ENCODE data around the gene MT1X. TPM values are rescaled to one million over a fixed set of nuclear protein-coding genes. Genes with fewer than 3 reads are reported as not detected.

MT1X gene
- total RNA-seq, 2 donors from 2014 or later, result 1.5 to 8.8 TPM

GRCh38 chr16:56726926-56727325 is 44.7 kb downstream of the MT1X start:
- Histone ChIP-seq H3K9ac (ENCODE audit: extremely low read depth, low read length, poor library complexity, severe bottlenecking) (no peak overlapping the region), H3K27ac (ENCODE audit: low read depth, low read length) (no peak overlapping the region), H3K36me3 (ENCODE audit: control insufficient read depth, insufficient read depth, low read length) (no peaks in the 10 kb centered on the region), H3K27me3 (ENCODE audit: control insufficient read depth, insufficient read depth, low read length, poor library complexity, severe bottlenecking) (no peaks in the 10 kb centered on the region), H3K4me3 (ENCODE audit: low read length) (no peak overlapping the region), H3K9me3 (ENCODE audit: control insufficient read depth, low read length) (no peaks in the 10 kb centered on the region), H3K4me1 (ENCODE audit: control insufficient read depth, insufficient read depth, low read length) (no peaks in the 10 kb centered on the region)
- Mint-ChIP-seq H3K9me3 (no peaks in the 10 kb centered on the region), H3K4me3 (no peak overlapping the region), H3K27ac (no peak overlapping the region), H3K4me1 (peaks cover 14% of the 10 kb centered on the region), H3K27me3 (ENCODE audit: insufficient read depth) (peaks cover 3% of the 10 kb centered on the region), H3K36me3 (ENCODE audit: low read depth) (no peaks in the 10 kb centered on the region)
- no peak for DNase-seq
- 95% methylated on average over 6 of the region's 6 CpGs; no CpG with 5 or more reads in 1 of the 2 experiments for WGBS, 2 experiments (ENCODE audit: insufficient coverage in 1 of 2, insufficient read length in 1 of 2)
- TF ChIP-seq CTCF (conservative IDR thresholded peaks at IDR 0.05), result no peak

GRCh38 chr16:56728027-56728426 is 45.8 kb downstream of the MT1X start:
- no peaks in the 10 kb centered on the region for H3K4me1 ChIP-seq (ENCODE audit: control insufficient read depth, insufficient read depth, low read length)
- Mint-ChIP-seq H3K9me3 (no peaks in the 10 kb centered on the region), H3K4me3 (no peak overlapping the region), H3K27me3 (ENCODE audit: insufficient read depth) (no peaks in the 10 kb centered on the region), H3K27ac (no peak overlapping the region), H3K36me3 (ENCODE audit: low read depth) (no peaks in the 10 kb centered on the region), H3K4me1 (peaks cover 14% of the 10 kb centered on the region)
- no peak for TF ChIP-seq CTCF (conservative IDR thresholded peaks at IDR 0.05)
- H3K4me3 ChIP-seq (ENCODE audit: low read length), result no peak overlapping the region
- H3K9me3 ChIP-seq (ENCODE audit: control insufficient read depth, low read length), result no peaks in the 10 kb centered on the region
- no peak for DNase-seq
- 81 to 83% methylated on average over 1 of the region's 1 CpG for WGBS, 2 experiments (ENCODE audit: insufficient coverage in 1 of 2, insufficient read length in 1 of 2)
- no peak overlapping the region for H3K9ac ChIP-seq (ENCODE audit: extremely low read depth, low read length, poor library complexity, severe bottlenecking)
- H3K36me3 ChIP-seq (ENCODE audit: control insufficient read depth, insufficient read depth, low read length), result no peaks in the 10 kb centered on the region
- no peak overlapping the region for H3K27ac ChIP-seq (ENCODE audit: low read depth, low read length)
- H3K27me3 ChIP-seq (ENCODE audit: control insufficient read depth, insufficient read depth, low read length, poor library complexity, severe bottlenecking), result no peaks in the 10 kb centered on the region

- H3K9ac ChIP-seq (ENCODE audit: extremely low read depth, low read length, poor library complexity, severe bottlenecking), result peak overlapping the region; percentile 82
- H3K4me3 Mint-ChIP-seq, result no peak overlapping the region
- H3K4me3 ChIP-seq (ENCODE audit: low read length), result peak overlapping the region; percentile 96
- no peak for TF ChIP-seq CTCF (conservative IDR thresholded peaks at IDR 0.05)
- H3K4me1 ChIP-seq (ENCODE audit: control insufficient read depth, insufficient read depth, low read length), result no peaks in the 10 kb centered on the region
- no peaks in the 10 kb centered on the region for H3K27me3 Mint-ChIP-seq (ENCODE audit: insufficient read depth)
- no peaks in the 10 kb centered on the region for H3K36me3 Mint-ChIP-seq (ENCODE audit: low read depth)
- peak overlapping the region; percentile 91 for H3K27ac Mint-ChIP-seq
- no peaks in the 10 kb centered on the region for H3K9me3 ChIP-seq (ENCODE audit: control insufficient read depth, low read length)
- WGBS, 2 experiments (ENCODE audit: insufficient coverage in 1 of 2, insufficient read length in 1 of 2), result 84 to 90% methylated on average over 6 to 8 of the region's 8 CpGs
- H3K9me3 Mint-ChIP-seq, result no peaks in the 10 kb centered on the region
- no peaks in the 10 kb centered on the region for H3K27me3 ChIP-seq (ENCODE audit: control insufficient read depth, insufficient read depth, low read length, poor library complexity, severe bottlenecking)
- no peak for DNase-seq
- H3K4me1 Mint-ChIP-seq, result peaks cover 14% of the 10 kb centered on the region
- peak overlapping the region; percentile 58 for H3K27ac ChIP-seq (ENCODE audit: low read depth, low read length)
- no peaks in the 10 kb centered on the region for H3K36me3 ChIP-seq (ENCODE audit: control insufficient read depth, insufficient read depth, low read length)
Observed at GRCh38 chr16:56728980-56729734, 46.9 kb downstream of the MT1X start.

Data from endodermal cell (in vitro differentiated cells).